ENCODE measurements around the gene YPEL1.
"Not testable (repeated sequence)": the region's sequence is repeated elsewhere in the genome, so short reads cannot be mapped to it uniquely, and the experiment has no call there.

Gene YPEL1

DNA sequence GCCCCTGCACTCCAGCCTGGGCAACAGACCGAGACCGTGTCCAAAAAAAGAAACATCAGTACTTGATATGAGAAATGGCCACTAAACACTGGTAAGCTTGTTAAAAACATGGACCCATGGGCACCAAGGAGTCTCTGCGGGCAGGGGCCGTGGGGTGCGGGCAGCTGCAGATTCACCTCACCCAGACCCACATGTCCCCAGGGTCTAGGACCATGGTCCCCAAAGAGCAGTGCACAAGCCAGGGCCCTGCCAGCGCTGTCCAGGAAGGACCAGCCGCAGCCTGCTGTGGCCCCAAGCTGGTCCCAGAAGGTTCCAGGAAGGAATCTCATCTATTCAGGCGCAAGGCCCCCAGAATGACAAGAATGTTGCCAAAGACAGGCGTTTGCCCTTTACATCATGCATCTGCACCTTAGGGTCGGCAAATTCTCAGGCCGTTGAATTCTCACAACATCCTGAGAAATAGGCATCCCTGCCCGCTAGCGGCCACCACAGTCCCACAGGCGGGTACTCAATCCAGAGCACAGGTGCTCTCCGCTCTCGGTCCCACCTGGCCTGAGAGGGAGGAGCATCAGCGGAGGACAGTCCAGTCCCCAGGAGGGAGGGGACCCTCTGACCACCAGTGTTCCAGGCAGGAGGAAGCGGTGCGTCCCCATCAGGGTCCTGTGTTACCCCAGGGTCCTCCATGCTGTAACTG lies 9.5 kb downstream of the YPEL1 start:
- Mint-ChIP-seq H3K4me3 (no peak overlapping the region), H3K27me3 (ENCODE audit: low read depth) (no peaks in the 10 kb centered on the region), H3K36me3 (ENCODE audit: low read depth) (peaks cover 13% of the 10 kb centered on the region), H3K9me3 (no peaks in the 10 kb centered on the region), H3K4me1 (no peaks in the 10 kb centered on the region), H3K27ac (no peak overlapping the region)
- TF ChIP-seq CTCF (IDR thresholded peaks at IDR 0.05; ENCODE audit: unreplicated experiment in 3 of 3): no peak

GRCh38 chr22:21724496-21724895 lies 11.1 kb downstream of the YPEL1 start:
- not testable (repeated sequence) for H3K27me3 Mint-ChIP-seq (ENCODE audit: low read depth); H3K27ac Mint-ChIP-seq; H3K4me1 Mint-ChIP-seq; H3K9me3 Mint-ChIP-seq; H3K36me3 Mint-ChIP-seq (ENCODE audit: low read depth); H3K4me3 Mint-ChIP-seq

DNA sequence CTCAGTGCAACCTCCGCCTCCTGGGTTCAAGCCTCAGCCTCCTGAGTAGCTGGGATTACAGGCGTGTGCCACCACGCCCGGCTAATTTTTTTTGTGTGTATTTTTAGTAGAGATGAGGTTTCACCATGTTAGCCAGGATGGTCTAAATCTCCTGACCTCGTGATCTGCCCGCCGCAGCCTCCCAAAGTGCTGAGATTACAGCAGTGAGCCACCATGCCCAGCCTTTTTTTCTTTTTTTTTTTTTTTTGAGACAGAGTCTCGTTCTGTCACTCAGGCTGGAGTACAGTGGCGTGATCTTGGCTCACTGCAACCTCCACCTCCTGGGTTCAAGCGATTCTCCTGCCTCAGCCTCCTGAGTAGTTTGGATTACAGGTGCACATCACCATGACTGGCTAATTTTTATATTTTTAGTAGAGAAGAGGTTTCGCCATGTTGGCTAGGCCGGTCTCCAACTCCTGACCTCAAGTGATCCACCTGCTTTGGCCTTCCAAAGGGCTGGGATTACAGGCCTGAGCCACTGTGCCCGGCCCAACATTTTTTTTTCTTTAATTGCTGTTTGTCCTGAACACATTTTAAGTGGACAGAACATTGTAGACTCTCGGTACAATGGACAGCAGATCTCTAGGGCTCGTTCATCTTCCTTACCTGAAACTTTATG lies 14.3 kb downstream of the YPEL1 start:
- not testable (repeated sequence) for H3K9me3 Mint-ChIP-seq; H3K27ac Mint-ChIP-seq; H3K27me3 Mint-ChIP-seq (ENCODE audit: low read depth); H3K4me1 Mint-ChIP-seq; H3K36me3 Mint-ChIP-seq (ENCODE audit: low read depth); H3K4me3 Mint-ChIP-seq

DNA sequence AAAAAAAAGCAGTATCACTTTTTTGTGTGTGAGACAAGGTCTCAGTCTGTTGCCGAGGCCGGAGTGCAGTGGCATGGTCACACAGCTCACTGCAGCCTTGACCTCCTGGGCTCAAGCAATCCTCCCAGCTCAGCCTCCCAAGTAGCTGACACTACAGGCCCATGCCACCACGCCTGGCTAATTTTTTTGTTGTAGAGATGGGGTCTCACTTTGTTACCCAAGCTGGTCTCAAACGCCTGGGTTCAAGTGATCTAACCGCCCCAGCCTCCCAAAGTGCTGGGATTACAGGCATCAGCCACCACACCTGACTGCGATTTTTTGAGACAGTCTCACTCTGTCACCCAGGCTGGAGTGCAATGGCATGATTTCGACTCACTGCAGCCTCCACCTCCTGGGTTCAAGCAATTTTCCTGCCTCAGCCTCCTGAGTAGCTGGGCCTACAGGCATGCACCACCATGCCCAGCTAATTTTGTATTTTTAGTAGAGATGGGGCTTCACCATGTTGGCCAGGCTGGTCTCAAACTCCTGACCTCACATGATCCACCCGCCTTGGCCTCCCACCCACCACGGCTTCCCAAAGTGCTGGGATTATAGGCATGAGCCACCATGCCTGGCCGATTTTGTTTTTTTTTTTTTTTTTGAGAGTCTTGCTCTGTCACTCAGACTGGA lies 15.3 kb downstream of the YPEL1 start:
- not testable (repeated sequence) for H3K4me3 Mint-ChIP-seq; H3K27me3 Mint-ChIP-seq (ENCODE audit: low read depth); H3K36me3 Mint-ChIP-seq (ENCODE audit: low read depth); H3K27ac Mint-ChIP-seq; H3K4me1 Mint-ChIP-seq; H3K9me3 Mint-ChIP-seq

DNA sequence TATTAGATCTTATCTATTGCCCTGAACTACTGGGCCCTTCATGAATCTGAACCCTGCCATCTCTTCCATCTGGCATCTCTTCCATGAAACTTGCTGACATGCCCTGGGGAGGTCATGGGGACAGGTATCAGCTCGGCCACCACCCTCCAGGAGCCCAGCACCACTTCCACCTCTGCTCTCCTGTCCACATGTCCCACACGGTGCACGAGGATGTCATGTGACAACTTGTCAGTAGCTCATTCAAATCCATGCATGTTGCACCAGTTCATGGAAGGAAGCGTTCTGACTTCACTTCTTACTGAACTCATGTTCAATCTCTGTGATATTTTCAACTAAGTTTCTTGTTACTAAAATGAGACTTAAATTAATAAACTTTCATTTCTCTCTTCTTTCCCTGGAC lies 16.6 kb downstream of the YPEL1 start:
- peaks cover 19% of the 10 kb centered on the region for H3K4me1 Mint-ChIP-seq

GRCh38 chr22:21718499-21718898 lies 17.1 kb downstream of the YPEL1 start:
- TF ChIP-seq CTCF (IDR thresholded peaks at IDR 0.05; ENCODE audit: unreplicated experiment in 3 of 3): no peak
- Mint-ChIP-seq H3K4me3 (no peak overlapping the region), H3K36me3 (ENCODE audit: low read depth) (peaks cover 7% of the 10 kb centered on the region), H3K27me3 (ENCODE audit: low read depth) (no peaks in the 10 kb centered on the region), H3K4me1 (peaks cover 22% of the 10 kb centered on the region), H3K27ac (no peak overlapping the region), H3K9me3 (no peaks in the 10 kb centered on the region)

More for the DNA sequence above, 16.6 kb downstream of the YPEL1 start:
- no peak overlapping the region for H3K27ac Mint-ChIP-seq
- no peaks in the 10 kb centered on the region for H3K27me3 Mint-ChIP-seq (ENCODE audit: low read depth)
- H3K4me3 Mint-ChIP-seq: no peak overlapping the region
- peaks cover 7% of the 10 kb centered on the region for H3K36me3 Mint-ChIP-seq (ENCODE audit: low read depth)
- TF ChIP-seq CTCF (IDR thresholded peaks at IDR 0.05; ENCODE audit: unreplicated experiment in 3 of 3): no peak
- H3K9me3 Mint-ChIP-seq: no peaks in the 10 kb centered on the region

- not testable (repeated sequence) for H3K36me3 Mint-ChIP-seq (ENCODE audit: low read depth); H3K9me3 Mint-ChIP-seq; H3K4me3 Mint-ChIP-seq; H3K27me3 Mint-ChIP-seq (ENCODE audit: low read depth)
- Mint-ChIP-seq H3K4me1 (peaks cover 32% of the 10 kb centered on the region), H3K27ac (peak overlapping the region in 1 of 3 experiments; percentile 25)
These were observed 19.0 kb downstream of the YPEL1 start for GRCh38 chr22:21716395-21717122.

Measured in nephron (organoid).